HG03469 (cell line): Measurements from ENCODE around the gene SCART1.
"Not testable (repeated sequence)": the region's sequence is repeated elsewhere in the genome, so short reads cannot be mapped to it uniquely, and the experiment has no call there.

Source experiments
- ATAC-seq: cut with Tn5 transposase; IDR thresholded peaks from one replicate; pipeline ENCODE4 v1.9.1; 2021; ENCODE audit warnings: mild to moderate bottlenecking, moderate library complexity, moderate number of reproducible peaks; ENCODE audit not compliant: unreplicated experiment

Gene SCART1

GRCh38 chr10:133453516-133454203 is at the start of gene SCART1:
SCART1 (plus strand) TSS chr10:133453945; CDS start chr10:133453998, 53 bp downstream.
- ATAC-seq: no peak

- ATAC-seq: no peak
Measured at GRCh38 chr10:133405272-133405671, 48.5 kb upstream of the SCART1 start.

GRCh38 chr10:133405844-133406527 is 47.8 kb upstream of the SCART1 start:
- ATAC-seq: no peak

- ATAC-seq: no peak
Measured at GRCh38 chr10:133411523-133412380, 42.0 kb upstream of the SCART1 start.

- ATAC-seq: no peak
Measured at GRCh38 chr10:133412381-133412711, 41.4 kb upstream of the SCART1 start.

- not testable (repeated sequence) for ATAC-seq
Measured at GRCh38 chr10:133414401-133414800, 39.3 kb upstream of the SCART1 start.

GRCh38 chr10:133415752-133416151 is 38.0 kb upstream of the SCART1 start:
- ATAC-seq: no peak

GRCh38 chr10:133418289-133418993 is 35.3 kb upstream of the SCART1 start:
- no peak for ATAC-seq

GRCh38 chr10:133419211-133419950 is 34.4 kb upstream of the SCART1 start:
- ATAC-seq: no peak

- no peak for ATAC-seq
Measured at GRCh38 chr10:133420028-133420427, 33.7 kb upstream of the SCART1 start.

- no peak for ATAC-seq
Measured at GRCh38 chr10:133420579-133420978, 33.2 kb upstream of the SCART1 start.

- ATAC-seq: no peak
Measured at GRCh38 chr10:133421336-133422222, 32.2 kb upstream of the SCART1 start.

GRCh38 chr10:133422223-133422806 is 31.4 kb upstream of the SCART1 start:
- no peak for ATAC-seq

- no peak for ATAC-seq
Measured at GRCh38 chr10:133422807-133423771, 30.7 kb upstream of the SCART1 start.

GRCh38 chr10:133424102-133424501 is 29.6 kb upstream of the SCART1 start:
- not testable (repeated sequence) for ATAC-seq

- ATAC-seq: not testable (repeated sequence)
Measured at GRCh38 chr10:133424601-133425000, 29.1 kb upstream of the SCART1 start, which contains the start of gene SPRN. SPRN (minus strand) TSS chr10:133424625; CDS start chr10:133423681, 944 bp downstream.

- not testable (repeated sequence) for ATAC-seq
Measured at GRCh38 chr10:133429571-133429970, 24.2 kb upstream of the SCART1 start.
